Activated B cell treated with CpG ODN at 0.5 μM for 24 hours (primary cell): ENCODE results near the gene CCDC92B. TPM values are rescaled to one million over a fixed set of nuclear protein-coding genes. Genes with fewer than 3 reads are reported as not detected.

ENCODE experiments used
- ATAC-seq: fragments of 200-7000 bp; cut with Tn5 transposase; one replicate; pipeline ENCODE4 v1.10.0; 2021; ENCODE audit warnings: low read depth, mild to moderate bottlenecking, moderate library complexity
- CTCF ChIA-PET: fragments of 350-600 bp; sonication (Branson Sonifier 250); formaldehyde crosslinking; loops from one replicate; lab custom pipeline; 2021; ENCODE audit warnings: antibody characterized with exemption; lab: Charles Lee
- POLR2A ChIA-PET: fragments of 350-600 bp; sonication (Branson Sonifier 250); formaldehyde crosslinking; loops from one replicate; lab custom pipeline; 2021; ENCODE audit warnings: antibody characterized with exemption; lab: Charles Lee
- DNase-seq: peaks from one replicate; pipeline ENCODE4 v3.0.0; 2022
- H3K27ac Mint-ChIP-seq: one replicate; pipeline ENCODE4 v1.8.0; 2020; ENCODE audit warnings: mixed read lengths
- H3K27me3 Mint-ChIP-seq: one replicate; pipeline ENCODE4 v1.8.0; 2021; ENCODE audit warnings: mixed read lengths
- H3K36me3 Mint-ChIP-seq: one replicate; pipeline ENCODE4 v1.8.0; 2021; ENCODE audit warnings: low read depth, mixed read lengths
- H3K4me1 Mint-ChIP-seq: one replicate; pipeline ENCODE4 v1.8.0; 2021; ENCODE audit warnings: mixed read lengths
- H3K4me3 Mint-ChIP-seq: one replicate; pipeline ENCODE4 v1.8.0; 2020; ENCODE audit warnings: mild to moderate bottlenecking, mixed read lengths
- H3K9me3 Mint-ChIP-seq: one replicate; pipeline ENCODE4 v1.8.0; 2020; ENCODE audit warnings: mixed read lengths
- intact Hi-C: fragments of 100-400 bp; cut with micrococcal nuclease; formaldehyde crosslinking; loops from one replicate; pipeline ENCODE4 v1.15.1; 2024
- total RNA-seq: library from RNA; stranded (reverse); gene quantifications from 2 replicates; pipeline ENCODE4 v1.2.3, GENCODE V29; 2022
- TF ChIP-seq, protein P1 (sequence below): fragments of 200-600 bp; IDR thresholded peaks from one replicate; pipeline ENCODE4 v1.8.0; 2022; ENCODE audit warnings: antibody characterized with exemption, mild to moderate bottlenecking

The CCDC92B gene
- total RNA-seq, 1 donor from 2014 or later, result not detected

DNA sequence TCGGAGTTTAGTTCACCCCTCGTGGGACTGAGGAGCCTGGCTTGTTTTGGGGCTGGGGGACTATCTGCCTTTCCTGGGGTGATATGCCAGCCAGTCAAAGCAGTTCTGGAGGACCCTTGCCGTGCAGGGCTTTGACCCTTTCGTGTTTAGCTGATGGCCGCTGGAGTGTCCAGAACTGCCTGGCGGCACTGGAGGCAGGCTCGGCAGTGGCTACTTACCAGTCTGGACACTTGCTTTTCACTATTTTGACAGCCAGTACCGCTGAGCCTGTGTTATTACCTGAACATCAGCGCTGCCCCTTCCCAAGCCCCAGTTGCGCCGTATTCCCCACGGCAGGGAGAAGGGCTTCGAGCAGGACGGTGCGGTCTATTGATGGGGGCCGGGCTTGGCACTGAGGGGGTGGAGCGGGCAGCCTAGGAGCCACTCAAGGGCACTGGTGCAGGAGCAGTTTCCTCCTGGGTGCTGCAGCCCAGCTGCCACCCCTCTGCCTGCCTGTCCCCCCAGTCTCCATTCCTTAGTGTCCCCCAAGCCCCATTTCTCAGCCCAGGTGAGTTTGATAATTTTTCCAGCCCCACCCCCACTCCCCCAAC is 18.6 kb downstream of the CCDC92B start:
- no peak overlapping the region for H3K4me3 Mint-ChIP-seq
- peaks cover 16% of the 10 kb centered on the region for H3K27me3 Mint-ChIP-seq
- ChIA-PET POLR2A (no interaction called here), CTCF (no interaction called here)
- no peak overlapping the region for H3K27ac Mint-ChIP-seq
- intact Hi-C loops, result no loop called here
- H3K4me1 Mint-ChIP-seq, result no peaks in the 10 kb centered on the region
- ATAC-seq (no peak), DNase-seq (no peak)
- no peaks in the 10 kb centered on the region for H3K9me3 Mint-ChIP-seq
- H3K36me3 Mint-ChIP-seq, result no peaks in the 10 kb centered on the region
- TF ChIP-seq, protein P1, sequence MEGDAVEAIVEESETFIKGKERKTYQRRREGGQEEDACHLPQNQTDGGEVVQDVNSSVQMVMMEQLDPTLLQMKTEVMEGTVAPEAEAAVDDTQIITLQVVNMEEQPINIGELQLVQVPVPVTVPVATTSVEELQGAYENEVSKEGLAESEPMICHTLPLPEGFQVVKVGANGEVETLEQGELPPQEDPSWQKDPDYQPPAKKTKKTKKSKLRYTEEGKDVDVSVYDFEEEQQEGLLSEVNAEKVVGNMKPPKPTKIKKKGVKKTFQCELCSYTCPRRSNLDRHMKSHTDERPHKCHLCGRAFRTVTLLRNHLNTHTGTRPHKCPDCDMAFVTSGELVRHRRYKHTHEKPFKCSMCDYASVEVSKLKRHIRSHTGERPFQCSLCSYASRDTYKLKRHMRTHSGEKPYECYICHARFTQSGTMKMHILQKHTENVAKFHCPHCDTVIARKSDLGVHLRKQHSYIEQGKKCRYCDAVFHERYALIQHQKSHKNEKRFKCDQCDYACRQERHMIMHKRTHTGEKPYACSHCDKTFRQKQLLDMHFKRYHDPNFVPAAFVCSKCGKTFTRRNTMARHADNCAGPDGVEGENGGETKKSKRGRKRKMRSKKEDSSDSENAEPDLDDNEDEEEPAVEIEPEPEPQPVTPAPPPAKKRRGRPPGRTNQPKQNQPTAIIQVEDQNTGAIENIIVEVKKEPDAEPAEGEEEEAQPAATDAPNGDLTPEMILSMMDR, result no peak

DNA sequence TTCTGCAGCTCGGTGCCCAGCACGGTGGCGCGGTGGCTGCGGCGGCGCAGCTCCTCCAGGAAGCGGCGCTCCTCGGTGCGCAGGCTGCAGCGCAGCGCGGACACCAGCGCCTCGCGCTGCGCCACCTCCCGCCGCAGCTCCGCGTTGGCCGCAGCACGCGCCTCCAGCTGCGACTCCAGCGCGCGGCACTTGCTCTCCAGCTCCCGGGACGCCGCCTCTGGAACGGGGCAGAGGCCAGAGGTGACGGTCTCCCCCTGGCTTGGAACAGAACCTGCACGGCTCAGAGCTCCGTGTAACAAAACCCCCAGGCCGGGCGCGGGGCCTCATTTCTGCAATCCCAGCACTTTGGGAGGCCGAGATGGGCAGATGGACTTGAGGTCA is 24.7 kb downstream of the CCDC92B start:
- ChIA-PET POLR2A (no interaction called here), CTCF (interaction anchor here (0.7 to 1.1 kb wide), 3 partner anchors 112 to 342 kb away, joined by 3 read pairs; no protein-coding TSS in a partner anchor)
- peak; percentile 73 for ATAC-seq
- Mint-ChIP-seq H3K4me1 (peaks cover 5% of the 10 kb centered on the region), H3K9me3 (no peaks in the 10 kb centered on the region), H3K27me3 (peaks cover 31% of the 10 kb centered on the region), H3K4me3 (peak overlapping the region; percentile 15), H3K27ac (no peak overlapping the region), H3K36me3 (no peaks in the 10 kb centered on the region)
- peak; percentile 25 for DNase-seq
- intact Hi-C loops, result no loop called here
- TF ChIP-seq, protein P1, result no peak

DNA sequence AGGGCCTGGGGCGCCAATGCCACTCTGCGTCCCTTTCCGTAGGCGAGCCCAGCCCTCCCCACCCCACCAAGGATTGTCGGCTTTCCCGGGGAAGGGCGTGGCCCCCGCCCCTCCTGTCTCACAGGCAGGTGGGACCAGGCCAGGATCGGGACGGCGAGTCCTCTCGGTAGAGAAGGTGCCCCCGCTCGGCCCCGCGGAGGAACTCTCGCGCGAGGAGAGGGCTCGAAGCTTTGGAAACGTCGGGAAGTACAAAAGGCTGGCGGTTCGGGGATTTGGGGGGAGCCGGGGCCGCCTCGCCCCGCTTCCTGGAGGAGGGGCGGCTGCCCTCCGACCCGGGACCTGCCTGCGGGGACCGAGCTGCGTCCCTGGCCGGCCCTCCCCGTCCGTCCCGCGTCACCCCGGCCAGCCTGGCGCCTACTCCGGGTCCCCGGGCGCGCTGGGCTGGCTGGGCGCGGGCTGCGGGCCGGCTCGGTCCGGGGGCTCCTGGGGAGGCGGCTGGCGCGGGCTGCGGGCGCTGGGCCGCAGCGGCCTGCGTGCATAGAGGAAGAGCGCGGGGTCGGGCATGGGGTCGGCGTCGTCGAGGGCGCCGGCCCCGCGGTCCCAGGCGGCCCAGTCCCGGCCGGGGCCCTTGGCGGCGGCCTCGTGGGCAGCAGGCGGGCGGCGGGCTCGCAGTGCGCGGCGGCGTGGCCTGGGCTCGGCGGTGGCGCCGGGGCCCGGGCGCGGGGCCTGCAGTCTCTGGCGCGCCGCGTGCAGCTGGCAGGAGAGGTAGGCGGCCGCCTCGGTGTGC is 25.3 kb downstream of the CCDC92B start:
- CTCF ChIA-PET, result interaction anchor here (1.0 to 1.1 kb wide), 2 partner anchors 312 to 341 kb away, joined by 3 read pairs; no protein-coding TSS in a partner anchor

DNA sequence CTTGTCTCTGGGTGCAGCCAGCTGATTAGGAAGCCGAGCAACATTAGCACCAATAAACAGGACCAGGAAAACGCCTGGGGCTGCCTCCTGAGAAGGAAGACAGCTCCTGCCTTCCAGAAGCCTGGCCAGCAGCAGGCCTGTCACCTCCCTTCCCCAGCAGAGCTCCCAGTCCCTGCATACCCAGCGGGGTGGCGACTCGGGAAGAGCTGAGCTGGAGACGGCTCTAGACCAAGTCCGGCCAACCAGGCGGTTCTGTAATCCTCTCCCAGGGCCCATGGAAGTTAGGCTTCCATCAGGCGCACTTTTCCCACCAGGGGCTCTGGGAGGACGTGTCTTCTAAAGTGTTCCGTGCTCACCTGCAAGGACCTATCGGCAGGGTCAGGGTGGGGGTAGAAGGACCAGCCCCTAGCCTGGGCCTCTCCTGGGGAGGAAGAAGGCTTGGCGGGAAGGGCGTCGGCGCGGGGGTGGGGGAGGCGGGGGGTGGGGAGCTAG is 25.9 kb downstream of the CCDC92B start:
- CTCF ChIA-PET, result no interaction called here
- no peak for DNase-seq
- no peak overlapping the region for H3K27ac Mint-ChIP-seq

More for the DNA sequence above, 25.3 kb downstream of the CCDC92B start:
- H3K27me3 Mint-ChIP-seq, result peaks cover 31% of the 10 kb centered on the region
- no peaks in the 10 kb centered on the region for H3K9me3 Mint-ChIP-seq
- intact Hi-C loops, result no loop called here
- H3K4me3 Mint-ChIP-seq, result peak overlapping the region; percentile 57
- no peak for DNase-seq
- H3K4me1 Mint-ChIP-seq, result peaks cover 5% of the 10 kb centered on the region
- TF ChIP-seq, protein P1, result no peak
- H3K36me3 Mint-ChIP-seq, result no peaks in the 10 kb centered on the region
- POLR2A ChIA-PET, result no interaction called here
- H3K27ac Mint-ChIP-seq, result no peak overlapping the region
- peak; percentile 37 for ATAC-seq

More for the DNA sequence above, 25.9 kb downstream of the CCDC92B start:
- Mint-ChIP-seq H3K9me3 (no peaks in the 10 kb centered on the region), H3K4me3 (peak overlapping the region; percentile 57), H3K36me3 (no peaks in the 10 kb centered on the region), H3K27me3 (peaks cover 29% of the 10 kb centered on the region), H3K4me1 (peaks cover 5% of the 10 kb centered on the region)
- intact Hi-C loops, result no loop called here
- TF ChIP-seq, protein P1, result no peak
- no peak for ATAC-seq
- POLR2A ChIA-PET, result no interaction called here
